GM12878 (cell line): Measurements from ENCODE around the gene BPGM. TPM values are rescaled to one million over a fixed set of nuclear protein-coding genes. Genes with fewer than 3 reads are reported as not detected.

Source experiments
- CEBPZ ChIP-seq: fragments of 150-350 bp; IDR thresholded peaks from 2 replicates; pipeline ENCODE4 v1.6.1; 2016; ENCODE audit warnings: low read depth, low read length
- CTCF ChIP-seq, 3 experiments: IDR thresholded peaks in 2 of 3; conservative IDR thresholded peaks in 1 of 3; 2 replicates each; pipeline ENCODE4 v1.5.1; 2011; ENCODE audit warnings: low read depth in 3 of 3, low read length in 3 of 3, mild to moderate bottlenecking in 3 of 3, control low read depth in 2 of 3, moderate library complexity in 2 of 3, inconsistent platforms in 1 of 3, mixed read lengths in 1 of 3; ENCODE audit not compliant: control insufficient read depth in 2 of 3, insufficient read depth in 1 of 3; ENCODE audit errors: extremely low read depth in 1 of 3
- FOXK2 ChIP-seq: fragments of 450-650 bp; IDR thresholded peaks from 2 replicates; pipeline ENCODE4 v1.6.1; 2017; ENCODE audit warnings: mild to moderate bottlenecking, moderate library complexity
- HSF1 ChIP-seq: fragments of 150-350 bp; IDR thresholded peaks from 2 replicates; pipeline ENCODE4 v1.6.1; 2014; ENCODE audit warnings: mild to moderate bottlenecking, low read depth, low read length
- JUND ChIP-seq: IDR thresholded peaks from 2 replicates; pipeline ENCODE4 v1.6.1; 2012; ENCODE audit warnings: low read depth, mild to moderate bottlenecking, low read length, improper control_type of control experiment, moderate library complexity
- KDM1A ChIP-seq: fragments of 200-600 bp; sonication (generic); IDR thresholded peaks from 2 replicates; pipeline ENCODE4 v1.6.1; 2016; ENCODE audit warnings: borderline replicate concordance
- MYC ChIP-seq: IDR thresholded peaks from 2 replicates; pipeline ENCODE4 v1.6.1; 2011; ENCODE audit warnings: mild to moderate bottlenecking, low read length, moderate library complexity, inconsistent platforms; ENCODE audit not compliant: insufficient read depth, insufficient replicate concordance, insufficient read length, severe bottlenecking
- NFYA ChIP-seq: IDR thresholded peaks from 2 replicates; pipeline ENCODE4 v1.6.1; 2011; ENCODE audit warnings: low read depth, mild to moderate bottlenecking, low read length, improper control_type of control experiment, borderline replicate concordance
- NR2C2 ChIP-seq: IDR thresholded peaks from 2 replicates; pipeline ENCODE4 v1.6.1; 2011; ENCODE audit warnings: borderline replicate concordance, low read depth; ENCODE audit not compliant: control insufficient read depth, insufficient read length
- SPI1 ChIP-seq: IDR thresholded peaks from 2 replicates; pipeline ENCODE4 v1.6.1; 2011; ENCODE audit warnings: low read depth, mild to moderate bottlenecking, low read length, moderate library complexity, borderline replicate concordance; ENCODE audit not compliant: insufficient read depth
- ZNF592 ChIP-seq: fragments of 450-650 bp; IDR thresholded peaks from 2 replicates; pipeline ENCODE4 v1.6.1; 2017; ENCODE audit warnings: mild to moderate bottlenecking, moderate library complexity
- ZNF622 ChIP-seq: fragments of 450-650 bp; IDR thresholded peaks from 2 replicates; pipeline ENCODE4 v1.6.1; 2017; ENCODE audit warnings: mild to moderate bottlenecking, inconsistent platforms
- polyA plus RNA-seq, 11 experiments: library from polyadenylated mRNA; depleted of rRNA in 4 of 11; unstranded in 6 of 11; stranded (reverse) in 5 of 11; fragments of >200 nt; fragmentation: Nextera tagmentation in 4 of 11; fragmentation: Illumina TruSeq in 1 of 11; extraction: Ambion mirVana in 4 of 11; extraction: Trizol in 1 of 11; gene quantifications; 1 replicate in 1 of 11; 2 replicates in 10 of 11; pipeline versions ENCODE4 v1.2.1 to v1.2.3, GENCODE V29; 2011 to 2016; ENCODE audit warnings: inconsistent platforms in 2 of 11, missing spikeins in 2 of 11, low read depth in 1 of 11
- total RNA-seq, 4 experiments: library from RNA; depleted of rRNA in 3 of 4; stranded (reverse); fragments of >200 nt in 3 of 4; fragmentation: Illumina TruSeq in 1 of 4; extraction: Trizol in 1 of 4; gene quantifications; 2 replicates each; pipeline versions ENCODE4 v1.2.1 to v1.2.3, GENCODE V29; 2013 to 2021

Gene BPGM
- total and polyA plus RNA-seq, 10 of the 15 experiments (the other 5 are each of a cell fraction or from before 2014, with no cell fraction given) = 9.0 to 20.1 (median 15.2) TPM

GRCh38 chr7:134669388-134669787, 22.7 kb downstream of the BPGM start (continued):
- TF ChIP-seq ZNF592 (no peak), NR2C2 (no peak), CEBPZ (no peak), MYC (no peak), FOXK2 (no peak), NFYA (no peak), KDM1A (no peak), HSF1 (no peak), CTCF (IDR thresholded peaks at IDR 0.05 in 2 of 3, conservative IDR thresholded peaks at IDR 0.05 in 1 of 3; ENCODE audit: control insufficient read depth in 2 of 3, extremely low read depth in 1 of 3, insufficient read depth in 1 of 3, low read depth in 3 of 3, low read length in 3 of 3) (no peak), JUND (no peak), ZNF622 (no peak), SPI1 (no peak)
- TF ChIP-seq, all 136 proteins: peak for 0
